HG02588 (cell line): ENCODE results near the gene RPS6KA3.

Experiments used
- ATAC-seq: cut with Tn5 transposase; IDR thresholded peaks from one replicate; pipeline ENCODE4 v1.9.1; 2021; ENCODE audit warnings: mild to moderate bottlenecking, moderate library complexity; ENCODE audit not compliant: unreplicated experiment

RPS6KA3 gene

GRCh38 chrX:20266810-20267606, at the start of gene RPS6KA3:
Gene RPS6KA3, minus strand, starts transcription at chrX:20266909. Its CDS starts 277 bp downstream, at chrX:20266632.
- peak; percentile 85 for ATAC-seq

- peak; percentile 80 for ATAC-seq
Observed at GRCh38 chrX:20315140-20315539, 48.4 kb upstream of the RPS6KA3 start.

- no peak for ATAC-seq
Observed at GRCh38 chrX:20313899-20314298, 47.2 kb upstream of the RPS6KA3 start.

GRCh38 chrX:20312018-20312417, 45.3 kb upstream of the RPS6KA3 start:
- ATAC-seq: no peak

GRCh38 chrX:20311505-20311904, 44.8 kb upstream of the RPS6KA3 start:
- no peak for ATAC-seq

- ATAC-seq: no peak
Observed at GRCh38 chrX:20309806-20310205, 43.1 kb upstream of the RPS6KA3 start.

GRCh38 chrX:20306668-20307067, 40.0 kb upstream of the RPS6KA3 start:
- ATAC-seq: no peak

- ATAC-seq: no peak
Observed at GRCh38 chrX:20300822-20301221, 34.1 kb upstream of the RPS6KA3 start.

- no peak for ATAC-seq
Observed at GRCh38 chrX:20294957-20295356, 28.2 kb upstream of the RPS6KA3 start.

GRCh38 chrX:20294284-20294683, 27.6 kb upstream of the RPS6KA3 start:
- no peak for ATAC-seq

GRCh38 chrX:20285511-20285910, 18.8 kb upstream of the RPS6KA3 start:
- no peak for ATAC-seq

GRCh38 chrX:20284992-20285391, 18.3 kb upstream of the RPS6KA3 start:
- ATAC-seq: no peak

GRCh38 chrX:20284444-20284843, 17.7 kb upstream of the RPS6KA3 start:
- ATAC-seq: no peak

GRCh38 chrX:20280938-20281337, 14.2 kb upstream of the RPS6KA3 start:
- ATAC-seq: no peak

- no peak for ATAC-seq
Observed at GRCh38 chrX:20274121-20274520, 7.4 kb upstream of the RPS6KA3 start.

- ATAC-seq: no peak
Observed at GRCh38 chrX:20271730-20272129, 5.0 kb upstream of the RPS6KA3 start.

GRCh38 chrX:20271186-20271585, 4.5 kb upstream of the RPS6KA3 start:
- ATAC-seq: no peak

- no peak for ATAC-seq
Observed at GRCh38 chrX:20270562-20270890, 3.8 kb upstream of the RPS6KA3 start.

- ATAC-seq: no peak
Observed at GRCh38 chrX:20269848-20270561, 3.3 kb upstream of the RPS6KA3 start.

GRCh38 chrX:20267931-20268701, 1.4 kb upstream of the RPS6KA3 start:
- no peak for ATAC-seq

- no peak for ATAC-seq
Observed at GRCh38 chrX:20267607-20267930, 860 bp upstream of the RPS6KA3 start.
